ENCODE measurements around the gene CNTN5. TPM values are rescaled to one million over a fixed set of nuclear protein-coding genes. Genes with fewer than 3 reads are reported as not detected.

CNTN5 gene
- total and polyA plus RNA-seq, 10 of the 15 experiments (the other 5 are each of a cell fraction or from before 2014, with no cell fraction given) = 0.01 TPM; not detected in 9

GRCh38 chr11:99391245-99391644 lies 370.5 kb downstream of the CNTN5 start:
- ATAC-seq (no peak), DNase-seq (ENCODE audit: low read depth, low spot score) (no peak), FAIRE-seq (no peak)
- ChIA-PET RAD21 (ENCODE audit: unreplicated experiment) (no interaction called here), SMC1A (ENCODE audit: uncharacterized antibody, unreplicated experiment) (no interaction called here), POLR2A (no interaction called here), CTCF (interaction anchor here (0.7 kb wide), 1 partner anchor 10 kb away, joined by 4 read pairs; no protein-coding TSS in a partner anchor)
- H3K36me3 ChIP-seq (ENCODE audit: control insufficient read depth in 2 of 2, insufficient read depth in 2 of 2, low read length in 1 of 2) = no peaks in the 10 kb centered on the region
- 23% methylated on average over 4 of the region's 4 CpGs for WGBS (ENCODE audit: insufficient coverage, insufficient replicate concordance, low lambda C conversion rate, missing lambda C conversion rate)
- H3K4me1 ChIP-seq (ENCODE audit: control insufficient read depth, insufficient read depth, low read length) = no peaks in the 10 kb centered on the region
- no peaks in the 10 kb centered on the region for H3K79me2 ChIP-seq (ENCODE audit: control insufficient read depth, insufficient read depth, low read length)
- H3K9me3 ChIP-seq (replicated peaks; ENCODE audit: control insufficient read depth, insufficient read depth, low read length) = no peaks in the 10 kb centered on the region
- BruUV-seq (replicated peaks) = no TSS peak
- intact Hi-C loops (cut with micrococcal nuclease; ENCODE audit: unreplicated experiment) = no loop called here
- H3K27ac ChIP-seq (ENCODE audit: control insufficient read depth, insufficient read depth) = no peak overlapping the region
- H3K9ac ChIP-seq (ENCODE audit: control insufficient read depth, insufficient read depth, low read length) = no peak overlapping the region
- H3K4me3 ChIP-seq = no peak overlapping the region
- in situ Hi-C loops (cut with MboI) = no loop called here
- no peaks in the 10 kb centered on the region for H3K27me3 ChIP-seq (replicated peaks in 1 of 2; ENCODE audit: control insufficient read depth in 2 of 2, insufficient read depth in 2 of 2, low read length in 1 of 2)
- H4K20me1 ChIP-seq (ENCODE audit: control insufficient read depth, insufficient read depth) = no peaks in the 10 kb centered on the region
- no peak overlapping the region for H3K4me2 ChIP-seq (ENCODE audit: control insufficient read depth, insufficient read depth)
- no peak for TF ChIP-seq NFXL1 (IDR thresholded peaks at IDR 0.05; ENCODE audit: borderline replicate concordance)
- TF ChIP-seq, protein P1, sequence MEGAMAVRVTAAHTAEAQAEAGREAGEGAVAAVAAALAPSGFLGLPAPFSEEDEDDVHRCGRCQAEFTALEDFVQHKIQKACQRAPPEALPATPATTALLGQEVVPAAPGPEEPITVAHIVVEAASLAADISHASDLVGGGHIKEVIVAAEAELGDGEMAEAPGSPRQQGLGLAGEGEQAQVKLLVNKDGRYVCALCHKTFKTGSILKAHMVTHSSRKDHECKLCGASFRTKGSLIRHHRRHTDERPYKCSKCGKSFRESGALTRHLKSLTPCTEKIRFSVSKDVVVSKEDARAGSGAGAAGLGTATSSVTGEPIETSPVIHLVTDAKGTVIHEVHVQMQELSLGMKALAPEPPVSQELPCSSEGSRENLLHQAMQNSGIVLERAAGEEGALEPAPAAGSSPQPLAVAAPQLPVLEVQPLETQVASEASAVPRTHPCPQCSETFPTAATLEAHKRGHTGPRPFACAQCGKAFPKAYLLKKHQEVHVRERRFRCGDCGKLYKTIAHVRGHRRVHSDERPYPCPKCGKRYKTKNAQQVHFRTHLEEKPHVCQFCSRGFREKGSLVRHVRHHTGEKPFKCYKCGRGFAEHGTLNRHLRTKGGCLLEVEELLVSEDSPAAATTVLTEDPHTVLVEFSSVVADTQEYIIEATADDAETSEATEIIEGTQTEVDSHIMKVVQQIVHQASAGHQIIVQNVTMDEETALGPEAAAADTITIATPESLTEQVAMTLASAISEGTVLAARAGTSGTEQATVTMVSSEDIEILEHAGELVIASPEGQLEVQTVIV (IDR thresholded peaks at IDR 0.05; ENCODE audit: borderline replicate concordance, partially characterized antibody) = no peak
- no peak for TF ChIP-seq DPF2 (IDR thresholded peaks at IDR 0.05)
- TF ChIP-seq ZNF24 (IDR thresholded peaks at IDR 0.05) = no peak
- no peak for TF ChIP-seq CEBPZ (IDR thresholded peaks at IDR 0.05; ENCODE audit: low read depth, low read length)
- TF ChIP-seq, protein P2, sequence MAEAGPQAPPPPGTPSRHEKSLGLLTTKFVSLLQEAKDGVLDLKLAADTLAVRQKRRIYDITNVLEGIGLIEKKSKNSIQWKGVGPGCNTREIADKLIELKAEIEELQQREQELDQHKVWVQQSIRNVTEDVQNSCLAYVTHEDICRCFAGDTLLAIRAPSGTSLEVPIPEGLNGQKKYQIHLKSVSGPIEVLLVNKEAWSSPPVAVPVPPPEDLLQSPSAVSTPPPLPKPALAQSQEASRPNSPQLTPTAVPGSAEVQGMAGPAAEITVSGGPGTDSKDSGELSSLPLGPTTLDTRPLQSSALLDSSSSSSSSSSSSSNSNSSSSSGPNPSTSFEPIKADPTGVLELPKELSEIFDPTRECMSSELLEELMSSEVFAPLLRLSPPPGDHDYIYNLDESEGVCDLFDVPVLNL (IDR thresholded peaks at IDR 0.05; ENCODE audit: low read depth, low read length) = no peak
- TF ChIP-seq EP300 (IDR thresholded peaks at IDR 0.05; ENCODE audit: borderline replicate concordance in 1 of 2, control insufficient read depth in 1 of 2, low read depth in 2 of 2, low read length in 2 of 2) = no peak
- TF ChIP-seq MTA3 (IDR thresholded peaks at IDR 0.05; ENCODE audit: borderline replicate concordance, low read length) = no peak
- TF ChIP-seq GABPA (IDR thresholded peaks at IDR 0.05; ENCODE audit: low read depth) = no peak
- no peak for TF ChIP-seq RB1 (IDR thresholded peaks at IDR 0.05; ENCODE audit: borderline replicate concordance)
- TF ChIP-seq SREBF1 (IDR thresholded peaks at IDR 0.05; ENCODE audit: low read length) = no peak
- H2AFZ ChIP-seq (ENCODE audit: control insufficient read depth, low read depth, low read length) = no peak overlapping the region
